OCI-LY1 (cell line): ENCODE data around the gene BRCA2.

ENCODE experiments used
- H2AFZ ChIP-seq: fragments of 200-600 bp; sonication (generic), shearing (Covaris generic); 2 replicates; pipeline ENCODE4 v1.6.0; 2014; ENCODE audit warnings: antibody characterized with exemption, mild to moderate bottlenecking, low read length
- H3F3A ChIP-seq: fragments of 200-600 bp; sonication (generic), shearing (Covaris generic); 2 replicates; pipeline ENCODE4 v1.6.0; 2014; ENCODE audit warnings: mild to moderate bottlenecking, antibody characterized with exemption, low read length, moderate library complexity; ENCODE audit not compliant: insufficient read depth
- H3K27ac ChIP-seq: fragments of 200-600 bp; sonication (generic); 2 replicates; pipeline ENCODE4 v1.5.1; 2014; ENCODE audit warnings: low read length, mixed run types, mild to moderate bottlenecking, low read depth; ENCODE audit not compliant: poor library complexity, severe bottlenecking
- H3K27me3 ChIP-seq: fragments of 200-600 bp; sonication (generic); 2 replicates; pipeline ENCODE4 v1.6.0; 2014; ENCODE audit warnings: antibody characterized with exemption, mild to moderate bottlenecking, low read length, moderate library complexity; ENCODE audit not compliant: insufficient read depth
- H3K36me3 ChIP-seq: fragments of 200-600 bp; sonication (generic); 2 replicates; pipeline ENCODE4 v1.6.1; 2014; ENCODE audit warnings: mild to moderate bottlenecking, antibody characterized with exemption, low read length, moderate library complexity, mixed read lengths; ENCODE audit not compliant: insufficient read depth
- H3K4me1 ChIP-seq: fragments of 200-600 bp; sonication (generic); 2 replicates; pipeline ENCODE4 v1.5.1; 2014; ENCODE audit warnings: mild to moderate bottlenecking, low read length, moderate library complexity; ENCODE audit not compliant: insufficient read depth, severe bottlenecking
- H3K4me2 ChIP-seq: fragments of 200-600 bp; sonication (generic), shearing (Covaris generic); 2 replicates; pipeline ENCODE4 v1.6.1; 2014; ENCODE audit warnings: low read length
- H3K4me3 ChIP-seq: fragments of 200-600 bp; sonication (generic); 2 replicates; pipeline ENCODE4 v1.5.1; 2014; ENCODE audit warnings: low read length, low read depth, mild to moderate bottlenecking, mixed read lengths; ENCODE audit not compliant: poor library complexity, severe bottlenecking
- H3K79me2 ChIP-seq: fragments of 200-600 bp; shearing (Covaris generic); 2 replicates; pipeline ENCODE4 v1.6.1; 2016; ENCODE audit warnings: mixed run types, low read length, mixed read lengths; ENCODE audit not compliant: insufficient read depth
- H3K9ac ChIP-seq: fragments of 200-600 bp; sonication (generic), shearing (Covaris generic); 2 replicates; pipeline ENCODE4 v1.6.1; 2014; ENCODE audit warnings: mild to moderate bottlenecking, low read length, mixed read lengths
- H3K9me2 ChIP-seq: fragments of 200-600 bp; sonication (generic), shearing (Covaris generic); 2 replicates; pipeline ENCODE4 v1.6.1; 2014; ENCODE audit warnings: low read depth, mild to moderate bottlenecking, low read length, mixed read lengths
- H3K9me3 ChIP-seq: fragments of 200-600 bp; shearing (Covaris generic); 2 replicates; pipeline ENCODE4 v1.6.1; 2014; ENCODE audit warnings: low read length, mixed read lengths
- H4K20me1 ChIP-seq: fragments of 200-600 bp; sonication (generic), shearing (Covaris generic); 2 replicates; pipeline ENCODE4 v1.6.0; 2016; ENCODE audit warnings: mild to moderate bottlenecking, low read length; ENCODE audit not compliant: insufficient read depth
- EZH2 ChIP-seq: fragments of 200-600 bp; sonication (generic), shearing (Covaris generic); IDR thresholded peaks from 2 replicates; pipeline ENCODE4 v1.8.0; 2017; ENCODE audit warnings: borderline replicate concordance, mixed run types, mild to moderate bottlenecking, antibody characterized with exemption, low read length, moderate library complexity, mixed read lengths
- TF ChIP-seq, protein P1 (sequence below): fragments of 200-600 bp; sonication (generic), shearing (Covaris generic); IDR thresholded peaks from 2 replicates; pipeline ENCODE4 v1.5.1; 2017; ENCODE audit warnings: mild to moderate bottlenecking, antibody characterized with exemption, low read length, moderate library complexity, mixed read lengths

Gene BRCA2

DNA sequence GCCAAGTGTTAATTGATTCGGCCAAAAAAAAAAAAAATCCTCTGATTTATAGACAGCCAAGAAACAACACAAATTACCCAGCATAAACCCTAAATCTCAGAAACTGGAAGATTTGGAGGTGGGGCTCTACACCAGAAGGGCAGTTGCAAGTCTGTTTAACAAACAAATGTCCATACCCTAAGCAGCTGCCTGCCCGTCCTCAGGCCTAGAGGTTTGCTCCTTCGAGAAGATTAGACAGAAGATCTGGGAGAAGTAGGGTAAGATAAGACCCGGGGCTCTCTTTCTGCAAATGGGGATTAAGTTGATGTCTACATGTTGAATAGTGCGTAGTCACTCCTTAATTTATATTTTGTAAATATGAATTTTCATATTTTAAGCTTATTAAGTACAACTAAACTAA, 116.1 kb downstream of the BRCA2 start:
- H3K79me2 ChIP-seq, result no peaks in the 10 kb centered on the region; the same call in 1 of the 2 replicates
- H3K4me3 ChIP-seq, result no peak overlapping the region
- no peak overlapping the region for H2AFZ ChIP-seq
- H3K4me1 ChIP-seq, result peaks cover 19% of the 10 kb centered on the region
- no peaks in the 10 kb centered on the region for H3K36me3 ChIP-seq
- H3K9me2 ChIP-seq, result no peaks in the 10 kb centered on the region
- no peaks in the 10 kb centered on the region for H3K27me3 ChIP-seq
- no peak overlapping the region for H3K27ac ChIP-seq
- H3K4me2 ChIP-seq, result no peak overlapping the region
- no peak overlapping the region for H3K9ac ChIP-seq
- no peaks in the 10 kb centered on the region for H3K9me3 ChIP-seq
- H3F3A ChIP-seq, result no peaks in the 10 kb centered on the region
- no peaks in the 10 kb centered on the region for H4K20me1 ChIP-seq
- TF ChIP-seq, protein P1, sequence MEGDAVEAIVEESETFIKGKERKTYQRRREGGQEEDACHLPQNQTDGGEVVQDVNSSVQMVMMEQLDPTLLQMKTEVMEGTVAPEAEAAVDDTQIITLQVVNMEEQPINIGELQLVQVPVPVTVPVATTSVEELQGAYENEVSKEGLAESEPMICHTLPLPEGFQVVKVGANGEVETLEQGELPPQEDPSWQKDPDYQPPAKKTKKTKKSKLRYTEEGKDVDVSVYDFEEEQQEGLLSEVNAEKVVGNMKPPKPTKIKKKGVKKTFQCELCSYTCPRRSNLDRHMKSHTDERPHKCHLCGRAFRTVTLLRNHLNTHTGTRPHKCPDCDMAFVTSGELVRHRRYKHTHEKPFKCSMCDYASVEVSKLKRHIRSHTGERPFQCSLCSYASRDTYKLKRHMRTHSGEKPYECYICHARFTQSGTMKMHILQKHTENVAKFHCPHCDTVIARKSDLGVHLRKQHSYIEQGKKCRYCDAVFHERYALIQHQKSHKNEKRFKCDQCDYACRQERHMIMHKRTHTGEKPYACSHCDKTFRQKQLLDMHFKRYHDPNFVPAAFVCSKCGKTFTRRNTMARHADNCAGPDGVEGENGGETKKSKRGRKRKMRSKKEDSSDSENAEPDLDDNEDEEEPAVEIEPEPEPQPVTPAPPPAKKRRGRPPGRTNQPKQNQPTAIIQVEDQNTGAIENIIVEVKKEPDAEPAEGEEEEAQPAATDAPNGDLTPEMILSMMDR, result no peak
- TF ChIP-seq EZH2, result no peak

DNA sequence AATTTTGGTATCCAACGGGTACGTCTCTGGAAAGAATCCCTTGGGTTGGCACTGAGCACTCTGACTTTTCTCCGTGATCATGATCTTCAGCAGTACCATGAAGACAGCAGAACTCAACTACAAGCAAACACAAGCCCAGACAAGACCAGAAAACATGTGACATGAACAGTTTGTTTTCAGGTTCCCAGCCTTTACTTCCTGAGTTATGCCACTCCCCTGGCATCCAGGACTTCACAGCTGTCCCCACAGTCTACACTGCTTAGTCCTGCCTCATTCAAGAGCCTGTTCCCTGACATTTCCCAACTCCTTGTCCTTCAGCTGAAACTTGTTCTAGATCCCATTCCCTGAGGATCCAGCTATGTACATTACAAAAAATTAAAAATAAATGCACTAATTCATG, 117.5 kb downstream of the BRCA2 start:
- H3K79me2 ChIP-seq, result no peaks in the 10 kb centered on the region
- H3K4me3 ChIP-seq, result no peak overlapping the region
- H3K4me1 ChIP-seq, result peaks cover 12% of the 10 kb centered on the region
- H2AFZ ChIP-seq, result no peak overlapping the region
- no peaks in the 10 kb centered on the region for H3K36me3 ChIP-seq
- TF ChIP-seq, protein P1, result no peak
- no peak for TF ChIP-seq EZH2
- no peak overlapping the region for H3K4me2 ChIP-seq
- no peaks in the 10 kb centered on the region for H3K27me3 ChIP-seq
- no peak overlapping the region for H3K9ac ChIP-seq
- H3F3A ChIP-seq, result no peaks in the 10 kb centered on the region
- H4K20me1 ChIP-seq, result no peaks in the 10 kb centered on the region
- H3K9me3 ChIP-seq, result no peaks in the 10 kb centered on the region
- H3K27ac ChIP-seq, result no peak overlapping the region
- H3K9me2 ChIP-seq, result no peaks in the 10 kb centered on the region

DNA sequence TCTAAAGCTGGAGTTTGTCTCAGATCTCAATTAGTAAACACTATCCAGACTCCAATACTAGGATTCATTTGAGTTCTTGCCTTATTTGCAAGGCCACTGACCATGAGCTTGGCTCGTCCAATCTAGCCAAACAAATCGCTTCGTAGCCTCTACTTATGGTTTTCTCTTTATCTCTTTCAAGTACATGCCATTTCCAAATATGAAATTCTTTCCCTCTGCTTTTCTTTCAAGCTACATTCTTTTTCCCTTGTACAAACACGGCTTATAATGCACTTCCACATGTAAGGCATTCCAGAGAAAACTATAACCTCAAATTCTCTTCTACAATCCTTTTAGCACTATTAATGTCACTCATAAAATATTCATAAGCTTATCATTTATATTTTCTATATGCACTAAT, 123.6 kb downstream of the BRCA2 start:
- Histone ChIP-seq H3K4me2 (no peak overlapping the region), H3F3A (no peaks in the 10 kb centered on the region), H4K20me1 (no peaks in the 10 kb centered on the region), H3K36me3 (no peaks in the 10 kb centered on the region), H3K27me3 (no peaks in the 10 kb centered on the region), H3K79me2 (no peaks in the 10 kb centered on the region), H3K4me3 (no peak overlapping the region), H3K9me2 (no peaks in the 10 kb centered on the region), H3K4me1 (no peaks in the 10 kb centered on the region), H3K27ac (no peak overlapping the region), H3K9me3 (no peaks in the 10 kb centered on the region), H2AFZ (no peak overlapping the region), H3K9ac (no peak overlapping the region)
- no peak for TF ChIP-seq EZH2
- TF ChIP-seq, protein P1, result no peak
